Hepatocyte (in vitro differentiated cells): ENCODE measurements around the gene SH3PXD2B.

Source experiments
- EZH2 ChIP-seq: fragments of 200-600 bp; sonication (generic); IDR thresholded peaks from 2 replicates; pipeline ENCODE4 v1.6.1; 2016; ENCODE audit warnings: antibody characterized with exemption, mild to moderate bottlenecking, borderline replicate concordance
- EZH2phosphoT487 ChIP-seq: fragments of 200-600 bp; sonication (generic); IDR thresholded peaks from one replicate; pipeline ENCODE4 v1.6.1; 2018; ENCODE audit warnings: antibody characterized with exemption, mild to moderate bottlenecking, low read depth, moderate library complexity; ENCODE audit not compliant: unreplicated experiment, severe bottlenecking
- TF ChIP-seq, protein P1 (sequence below): fragments of 200-600 bp; sonication (generic); IDR thresholded peaks from 2 replicates; pipeline ENCODE4 v1.5.1; 2016; ENCODE audit warnings: antibody characterized with exemption, mild to moderate bottlenecking; ENCODE audit not compliant: poor library complexity

DNA sequence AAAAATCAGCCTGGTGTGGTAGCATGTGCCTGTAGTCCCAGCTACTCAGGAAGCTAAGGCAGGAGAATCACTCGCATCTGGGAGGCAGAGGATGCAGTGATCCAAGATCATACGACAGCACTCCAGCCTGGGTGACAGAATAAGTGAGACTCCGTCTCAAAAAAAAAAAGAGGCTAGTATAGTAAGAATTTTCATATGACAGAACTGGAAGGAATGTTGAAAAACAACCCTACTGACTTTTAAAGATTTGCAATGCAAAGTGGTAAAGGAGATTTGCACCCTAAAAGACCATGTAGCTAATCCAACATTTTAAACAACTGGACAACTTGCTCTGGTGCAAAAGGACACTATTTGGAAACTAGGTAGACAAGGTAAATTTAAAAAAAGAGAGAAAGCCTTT lies 58.1 kb downstream of the SH3PXD2B start:
- TF ChIP-seq, protein P1, sequence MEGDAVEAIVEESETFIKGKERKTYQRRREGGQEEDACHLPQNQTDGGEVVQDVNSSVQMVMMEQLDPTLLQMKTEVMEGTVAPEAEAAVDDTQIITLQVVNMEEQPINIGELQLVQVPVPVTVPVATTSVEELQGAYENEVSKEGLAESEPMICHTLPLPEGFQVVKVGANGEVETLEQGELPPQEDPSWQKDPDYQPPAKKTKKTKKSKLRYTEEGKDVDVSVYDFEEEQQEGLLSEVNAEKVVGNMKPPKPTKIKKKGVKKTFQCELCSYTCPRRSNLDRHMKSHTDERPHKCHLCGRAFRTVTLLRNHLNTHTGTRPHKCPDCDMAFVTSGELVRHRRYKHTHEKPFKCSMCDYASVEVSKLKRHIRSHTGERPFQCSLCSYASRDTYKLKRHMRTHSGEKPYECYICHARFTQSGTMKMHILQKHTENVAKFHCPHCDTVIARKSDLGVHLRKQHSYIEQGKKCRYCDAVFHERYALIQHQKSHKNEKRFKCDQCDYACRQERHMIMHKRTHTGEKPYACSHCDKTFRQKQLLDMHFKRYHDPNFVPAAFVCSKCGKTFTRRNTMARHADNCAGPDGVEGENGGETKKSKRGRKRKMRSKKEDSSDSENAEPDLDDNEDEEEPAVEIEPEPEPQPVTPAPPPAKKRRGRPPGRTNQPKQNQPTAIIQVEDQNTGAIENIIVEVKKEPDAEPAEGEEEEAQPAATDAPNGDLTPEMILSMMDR = no peak
- no peak for TF ChIP-seq EZH2
- no peak for TF ChIP-seq EZH2phosphoT487
